ENCODE data around the gene KIF26A. TPM values are rescaled to one million over a fixed set of nuclear protein-coding genes. Genes with fewer than 3 reads are reported as not detected.

The KIF26A gene
- total RNA-seq, 4 donors from 2014 or later: 4.6 to 7.2 (median 5.6) TPM

- 95% methylated on average over 14 of the region's 25 CpGs for WGBS
- H3K27me3 ChIP-seq: peaks cover 0 to 47% (median 0%) of the 10 kb centered on the region in 4 donors
- DNase-seq (ENCODE audit: extremely low spot score): no peak
- no peaks in the 10 kb centered on the region for H3K9me3 ChIP-seq
- no peak overlapping the region for H3K27ac ChIP-seq (replicated peaks in 1 of 4)
- H3K36me3 ChIP-seq: peaks cover 0 to 52% (median 5%) of the 10 kb centered on the region in 4 donors
- H3K4me3 ChIP-seq: no peak overlapping the region
- TF ChIP-seq POLR2A (IDR thresholded peaks at IDR 0.05; ENCODE audit: low read depth) (no peak), EP300 (IDR thresholded peaks at IDR 0.05) (no peak), POLR2AphosphoS5 (IDR thresholded peaks at IDR 0.05) (no peak)
- TF ChIP-seq, protein P1, sequence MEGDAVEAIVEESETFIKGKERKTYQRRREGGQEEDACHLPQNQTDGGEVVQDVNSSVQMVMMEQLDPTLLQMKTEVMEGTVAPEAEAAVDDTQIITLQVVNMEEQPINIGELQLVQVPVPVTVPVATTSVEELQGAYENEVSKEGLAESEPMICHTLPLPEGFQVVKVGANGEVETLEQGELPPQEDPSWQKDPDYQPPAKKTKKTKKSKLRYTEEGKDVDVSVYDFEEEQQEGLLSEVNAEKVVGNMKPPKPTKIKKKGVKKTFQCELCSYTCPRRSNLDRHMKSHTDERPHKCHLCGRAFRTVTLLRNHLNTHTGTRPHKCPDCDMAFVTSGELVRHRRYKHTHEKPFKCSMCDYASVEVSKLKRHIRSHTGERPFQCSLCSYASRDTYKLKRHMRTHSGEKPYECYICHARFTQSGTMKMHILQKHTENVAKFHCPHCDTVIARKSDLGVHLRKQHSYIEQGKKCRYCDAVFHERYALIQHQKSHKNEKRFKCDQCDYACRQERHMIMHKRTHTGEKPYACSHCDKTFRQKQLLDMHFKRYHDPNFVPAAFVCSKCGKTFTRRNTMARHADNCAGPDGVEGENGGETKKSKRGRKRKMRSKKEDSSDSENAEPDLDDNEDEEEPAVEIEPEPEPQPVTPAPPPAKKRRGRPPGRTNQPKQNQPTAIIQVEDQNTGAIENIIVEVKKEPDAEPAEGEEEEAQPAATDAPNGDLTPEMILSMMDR (IDR thresholded peaks at IDR 0.05): no peak
- intact Hi-C loops (cut with DNase I): no loop called here
- H3K4me1 ChIP-seq: peaks cover 0 to 5% (median 0%) of the 10 kb centered on the region in 4 donors
Observed at GRCh38 chr14:104176611-104177010, 38.2 kb downstream of the KIF26A start.

GRCh38 chr14:104177411-104177810 lies 39.0 kb downstream of the KIF26A start:
- no peak overlapping the region for H3K4me3 ChIP-seq
- no peak for DNase-seq (ENCODE audit: extremely low spot score)
- no peak overlapping the region for H3K27ac ChIP-seq (replicated peaks in 1 of 4)
- intact Hi-C loops (cut with DNase I): no loop called here
- H3K36me3 ChIP-seq: peaks cover 0 to 52% (median 5%) of the 10 kb centered on the region in 4 donors
- peaks cover 0 to 41% (median 0%) of the 10 kb centered on the region in 4 donors for H3K27me3 ChIP-seq
- no CpG with 5 or more reads among the region's 38 CpGs for WGBS
- H3K9me3 ChIP-seq: no peaks in the 10 kb centered on the region
- TF ChIP-seq EP300 (IDR thresholded peaks at IDR 0.05): no peak
- no peak for TF ChIP-seq POLR2A (IDR thresholded peaks at IDR 0.05; ENCODE audit: low read depth)
- TF ChIP-seq, protein P1 (IDR thresholded peaks at IDR 0.05): no peak
- TF ChIP-seq POLR2AphosphoS5 (IDR thresholded peaks at IDR 0.05): no peak
- H3K4me1 ChIP-seq: peaks cover 0 to 5% (median 0%) of the 10 kb centered on the region in 4 donors

- Histone ChIP-seq H3K4me3 (no peak overlapping the region), H3K36me3 (peaks cover 0 to 46% (median 5%) of the 10 kb centered on the region in 4 donors), H3K9me3 (no peaks in the 10 kb centered on the region), H3K4me1 (peaks cover 0 to 1% (median 0%) of the 10 kb centered on the region in 4 donors), H3K27me3 (peaks cover 0 to 38% (median 0%) of the 10 kb centered on the region in 4 donors), H3K27ac (replicated peaks in 1 of 4) (no peak overlapping the region)
- WGBS: no CpG with 5 or more reads among the region's 23 CpGs
- DNase-seq (ENCODE audit: extremely low spot score): no peak
- intact Hi-C loops (cut with DNase I): no loop called here
- TF ChIP-seq, protein P1 (IDR thresholded peaks at IDR 0.05): no peak
- TF ChIP-seq EP300 (IDR thresholded peaks at IDR 0.05) (no peak), POLR2AphosphoS5 (IDR thresholded peaks at IDR 0.05) (no peak), POLR2A (IDR thresholded peaks at IDR 0.05; ENCODE audit: low read depth) (no peak)
Observed at GRCh38 chr14:104178279-104178678, 39.9 kb downstream of the KIF26A start.

GRCh38 chr14:104179126-104179525 lies 40.7 kb downstream of the KIF26A start:
- Histone ChIP-seq H3K27ac (replicated peaks in 1 of 4) (no peak overlapping the region), H3K27me3 (peaks cover 0 to 44% (median 0%) of the 10 kb centered on the region in 4 donors), H3K9me3 (no peaks in the 10 kb centered on the region), H3K36me3 (peaks cover 0 to 38% (median 2%) of the 10 kb centered on the region in 4 donors), H3K4me1 (peaks cover 0 to 7% (median 0%) of the 10 kb centered on the region in 4 donors), H3K4me3 (no peak overlapping the region)
- WGBS: no CpG with 5 or more reads among the region's 21 CpGs
- no peak for DNase-seq (ENCODE audit: extremely low spot score)
- TF ChIP-seq POLR2A (IDR thresholded peaks at IDR 0.05; ENCODE audit: low read depth): no peak
- no peak for TF ChIP-seq POLR2AphosphoS5 (IDR thresholded peaks at IDR 0.05)
- TF ChIP-seq, protein P1 (IDR thresholded peaks at IDR 0.05): no peak
- no peak for TF ChIP-seq EP300 (IDR thresholded peaks at IDR 0.05)
- intact Hi-C loops (cut with DNase I): no loop called here

All from esophagus muscularis mucosa (tissue), 4 donors.